Measurements from ENCODE around the gene NLRP14.

Gene NLRP14, protein sequence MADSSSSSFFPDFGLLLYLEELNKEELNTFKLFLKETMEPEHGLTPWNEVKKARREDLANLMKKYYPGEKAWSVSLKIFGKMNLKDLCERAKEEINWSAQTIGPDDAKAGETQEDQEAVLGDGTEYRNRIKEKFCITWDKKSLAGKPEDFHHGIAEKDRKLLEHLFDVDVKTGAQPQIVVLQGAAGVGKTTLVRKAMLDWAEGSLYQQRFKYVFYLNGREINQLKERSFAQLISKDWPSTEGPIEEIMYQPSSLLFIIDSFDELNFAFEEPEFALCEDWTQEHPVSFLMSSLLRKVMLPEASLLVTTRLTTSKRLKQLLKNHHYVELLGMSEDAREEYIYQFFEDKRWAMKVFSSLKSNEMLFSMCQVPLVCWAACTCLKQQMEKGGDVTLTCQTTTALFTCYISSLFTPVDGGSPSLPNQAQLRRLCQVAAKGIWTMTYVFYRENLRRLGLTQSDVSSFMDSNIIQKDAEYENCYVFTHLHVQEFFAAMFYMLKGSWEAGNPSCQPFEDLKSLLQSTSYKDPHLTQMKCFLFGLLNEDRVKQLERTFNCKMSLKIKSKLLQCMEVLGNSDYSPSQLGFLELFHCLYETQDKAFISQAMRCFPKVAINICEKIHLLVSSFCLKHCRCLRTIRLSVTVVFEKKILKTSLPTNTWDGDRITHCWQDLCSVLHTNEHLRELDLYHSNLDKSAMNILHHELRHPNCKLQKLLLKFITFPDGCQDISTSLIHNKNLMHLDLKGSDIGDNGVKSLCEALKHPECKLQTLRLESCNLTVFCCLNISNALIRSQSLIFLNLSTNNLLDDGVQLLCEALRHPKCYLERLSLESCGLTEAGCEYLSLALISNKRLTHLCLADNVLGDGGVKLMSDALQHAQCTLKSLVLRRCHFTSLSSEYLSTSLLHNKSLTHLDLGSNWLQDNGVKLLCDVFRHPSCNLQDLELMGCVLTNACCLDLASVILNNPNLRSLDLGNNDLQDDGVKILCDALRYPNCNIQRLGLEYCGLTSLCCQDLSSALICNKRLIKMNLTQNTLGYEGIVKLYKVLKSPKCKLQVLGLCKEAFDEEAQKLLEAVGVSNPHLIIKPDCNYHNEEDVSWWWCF

DNA sequence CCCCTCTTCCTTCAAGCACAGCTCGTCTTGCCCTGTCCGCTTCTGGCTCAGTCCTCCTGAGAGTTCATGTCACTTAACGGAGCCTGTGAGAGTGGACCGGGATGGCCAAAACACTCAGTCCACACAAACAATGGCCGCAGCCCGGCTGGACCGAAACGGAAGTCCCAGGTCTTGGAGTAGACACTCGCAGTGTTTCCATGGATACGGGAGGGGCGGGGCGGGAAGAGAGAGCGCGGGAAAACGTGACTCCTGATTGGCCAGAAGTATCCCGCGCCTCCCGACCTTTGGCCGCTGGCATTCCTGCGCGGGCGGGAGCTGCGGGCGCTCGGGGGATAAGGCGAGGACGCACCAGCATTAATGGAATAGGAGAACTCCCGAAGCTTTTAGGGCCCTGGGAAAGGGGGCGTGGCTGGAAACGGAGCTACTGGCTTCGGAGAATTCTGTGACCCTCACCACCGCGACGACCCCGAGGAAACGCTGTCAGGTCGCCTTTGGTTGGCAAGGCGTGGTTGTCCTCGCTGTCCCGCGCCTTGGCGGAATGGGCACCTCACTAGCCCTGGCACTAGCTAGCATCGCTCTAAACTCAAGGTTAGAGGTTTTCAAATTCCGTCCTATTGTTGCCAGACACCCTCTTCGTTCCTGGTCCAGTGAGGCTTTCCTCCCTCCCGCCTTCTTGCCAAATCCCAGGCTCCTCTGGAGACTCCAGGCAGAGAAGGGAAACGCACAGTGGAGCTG is at the start of gene NLRP14, which contains the start of gene ZNF214:
NLRP14 (plus strand) TSS at position 297 of the 735 bp plus-strand sequence. CDS start 18,108 bp downstream, outside the sequence.
ZNF214 (minus strand) TSS at position 164 of the 735 bp plus-strand sequence. CDS start 17,511 bp downstream, outside the sequence.
- no peak for DNase-seq (ENCODE audit: low read depth in 2 of 2)

DNA sequence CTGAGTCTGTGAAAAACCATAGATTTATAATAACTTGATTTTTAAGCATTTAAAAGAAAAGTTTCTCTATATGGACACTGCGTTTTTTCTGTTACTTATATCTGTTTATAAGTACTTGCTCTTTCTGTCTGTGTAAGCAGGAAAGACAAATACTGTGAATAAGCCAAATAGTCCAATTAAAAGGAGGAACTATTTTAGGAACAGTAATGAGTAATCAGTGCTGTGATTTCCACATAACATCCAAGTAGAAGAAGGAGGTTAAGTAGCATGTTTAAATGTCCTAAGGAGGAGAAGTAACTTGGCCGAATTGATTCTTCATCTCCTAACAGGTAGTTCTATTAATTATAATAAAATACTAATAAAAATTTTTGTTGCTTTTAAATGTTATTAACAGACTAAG is 40.9 kb upstream of the NLRP14 start:
- DNase-seq (ENCODE audit: low read depth in 2 of 2): no peak

DNA sequence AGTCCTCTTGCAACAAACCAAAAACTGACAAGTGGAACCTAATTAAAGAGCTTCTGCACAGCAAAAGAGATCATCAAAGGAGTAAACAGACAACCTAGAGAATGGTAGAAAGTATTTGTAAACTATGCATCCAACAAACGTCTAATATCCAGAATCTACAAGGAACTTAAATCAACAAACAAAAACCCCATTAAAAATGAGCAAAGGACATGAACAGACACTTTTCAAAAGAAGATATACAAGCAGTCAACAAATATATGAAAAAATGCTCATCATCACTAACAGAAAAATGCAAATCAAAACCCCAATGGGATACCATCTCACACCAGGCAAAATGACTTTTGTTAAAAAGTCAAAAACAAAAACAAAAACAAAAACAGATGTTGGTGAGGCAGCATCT is 33.8 kb upstream of the NLRP14 start:
- DNase-seq (ENCODE audit: low read depth in 2 of 2): no peak

DNA sequence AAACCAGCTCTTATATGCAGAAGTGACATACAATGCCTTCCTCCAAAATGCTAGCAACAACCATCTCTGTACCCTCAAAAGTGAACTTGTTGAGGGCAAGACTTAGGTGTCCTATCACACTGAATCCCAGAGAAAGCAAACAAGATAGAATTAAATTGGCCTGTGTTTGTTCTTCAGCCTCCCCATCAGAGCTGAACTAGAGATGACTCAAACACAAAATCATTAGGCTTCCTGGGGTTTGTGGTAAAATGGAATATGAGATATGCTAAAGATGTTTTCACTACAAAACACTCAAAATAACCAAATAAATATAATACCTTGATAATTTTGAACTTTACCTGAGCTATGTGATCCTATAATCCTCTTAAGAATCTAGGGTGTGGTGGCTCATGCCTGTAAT is 31.8 kb upstream of the NLRP14 start:
- no peak for DNase-seq (ENCODE audit: low read depth in 2 of 2)

DNA sequence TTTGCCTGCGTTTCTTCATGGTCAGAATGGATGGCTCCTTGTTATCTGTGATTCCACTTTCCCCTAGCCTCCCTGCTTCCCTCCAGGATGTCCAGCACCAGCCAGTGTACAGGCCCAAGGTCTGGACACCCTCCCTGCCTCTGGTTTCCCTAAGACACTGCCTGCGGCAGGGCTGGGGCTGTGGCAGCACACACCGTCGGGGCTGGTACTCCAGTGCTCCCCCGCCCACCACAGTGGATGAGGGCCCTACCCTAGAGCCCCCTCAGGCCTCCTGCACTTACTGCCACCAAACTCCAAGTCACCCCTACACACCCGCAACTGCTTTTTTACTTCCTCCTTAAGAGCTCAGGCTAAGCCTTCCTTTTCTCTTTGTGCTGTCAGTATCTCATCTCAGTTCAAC is 29.1 kb upstream of the NLRP14 start:
- DNase-seq (ENCODE audit: low read depth in 2 of 2): no peak

DNA sequence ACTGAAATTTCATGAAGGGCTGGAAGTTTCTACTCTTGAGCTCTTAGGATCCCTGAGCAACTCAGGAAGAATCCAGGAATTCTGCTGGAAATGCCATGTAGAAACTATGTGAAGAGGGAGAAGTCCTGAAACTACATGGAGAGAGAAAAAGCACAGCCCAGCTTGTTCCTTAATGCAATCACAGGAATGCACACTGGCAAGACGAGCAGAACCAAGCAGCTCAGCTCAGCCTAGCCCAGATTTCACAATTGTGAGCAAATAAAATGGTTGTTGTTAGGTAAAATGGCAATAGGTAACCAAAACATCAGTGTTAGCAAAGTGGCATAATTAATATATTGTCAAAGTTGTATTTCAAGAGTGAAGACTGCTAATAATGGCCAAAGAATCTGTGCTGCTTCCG is 28.3 kb upstream of the NLRP14 start:
- no peak for DNase-seq (ENCODE audit: low read depth in 2 of 2)

DNA sequence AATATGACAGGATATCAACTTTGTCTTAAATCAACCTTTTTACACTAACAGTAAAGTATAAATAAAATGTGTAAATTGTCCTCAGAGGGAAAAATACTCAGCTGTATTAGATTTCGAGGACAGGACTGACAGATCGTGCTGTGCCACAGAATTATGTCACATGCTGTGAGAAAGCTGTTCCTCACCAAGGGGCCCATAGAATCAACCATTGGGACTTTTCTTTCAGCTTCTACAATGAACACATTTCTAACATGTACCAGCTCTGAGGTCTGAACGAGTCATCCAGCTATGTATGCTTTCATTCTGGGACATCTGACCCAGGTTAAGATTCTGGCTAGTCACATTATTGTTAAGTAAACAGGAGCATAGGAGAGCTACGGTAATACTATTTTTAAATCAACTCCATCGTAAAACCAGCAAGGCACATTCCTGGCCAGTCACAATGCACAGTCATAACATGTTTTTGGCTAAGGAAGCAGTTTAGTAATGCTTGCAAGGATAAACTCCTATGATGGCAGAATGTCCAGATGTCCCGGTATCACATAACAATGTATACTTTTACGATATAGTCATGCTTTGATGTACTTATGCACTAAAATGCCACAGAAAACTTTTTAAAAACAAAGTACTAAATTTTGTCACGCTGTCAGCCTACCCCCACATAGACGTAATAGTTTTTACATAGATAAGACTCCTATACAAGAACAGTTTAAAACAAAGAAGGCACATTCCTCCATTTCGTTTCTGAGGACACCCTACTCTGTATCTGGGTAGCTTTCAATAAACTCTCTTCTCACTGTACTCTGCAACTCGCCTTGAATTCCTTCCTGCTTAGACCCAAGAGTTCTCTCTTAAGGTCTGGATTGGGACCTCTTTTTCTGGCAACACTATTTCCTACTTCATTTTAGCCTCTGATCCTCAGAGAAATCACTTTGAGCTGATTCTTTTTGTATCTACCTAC is 27.5 kb upstream of the NLRP14 start:
- no peak for DNase-seq (ENCODE audit: low read depth in 2 of 2)

DNA sequence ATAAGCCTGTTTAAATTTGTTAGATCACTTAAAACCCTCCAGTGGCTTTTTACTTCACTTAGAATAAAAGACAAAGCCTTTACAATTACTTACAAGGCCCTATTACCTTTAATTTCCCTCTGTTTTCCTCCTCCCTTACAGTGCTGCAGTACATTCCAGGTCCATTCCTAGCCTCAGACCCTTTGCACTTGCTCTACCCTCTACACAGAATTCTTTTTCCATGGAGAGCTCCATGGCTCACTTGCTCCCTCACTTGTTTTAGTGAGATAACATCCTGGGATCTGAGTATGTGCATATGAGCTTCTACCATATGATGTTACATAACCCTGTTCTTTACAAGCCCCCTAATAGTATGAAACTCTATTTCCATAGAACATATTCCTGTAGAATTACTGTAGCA is 24.6 kb upstream of the NLRP14 start:
- no peak for DNase-seq (ENCODE audit: low read depth in 2 of 2)

DNA sequence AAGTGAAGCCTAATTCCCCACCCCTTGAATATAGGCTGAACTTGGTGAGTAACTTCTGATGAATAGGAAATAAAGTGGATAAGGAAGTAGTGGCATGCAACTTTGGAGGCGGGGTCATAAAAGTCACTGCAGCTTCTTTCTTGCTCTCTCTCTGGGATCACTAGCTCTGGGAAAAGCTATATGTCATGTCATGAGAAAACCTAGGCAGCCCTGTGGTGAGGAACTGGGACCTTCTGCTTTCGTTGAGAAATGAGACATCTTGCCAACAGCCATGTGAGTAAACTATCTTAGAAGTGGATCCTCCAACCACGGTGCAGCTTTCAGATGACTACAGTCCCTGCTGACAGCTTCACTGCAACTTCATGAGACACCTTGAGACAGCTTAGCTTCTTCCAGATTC is 15.8 kb upstream of the NLRP14 start:
- no peak for DNase-seq (ENCODE audit: low read depth in 2 of 2)

DNA sequence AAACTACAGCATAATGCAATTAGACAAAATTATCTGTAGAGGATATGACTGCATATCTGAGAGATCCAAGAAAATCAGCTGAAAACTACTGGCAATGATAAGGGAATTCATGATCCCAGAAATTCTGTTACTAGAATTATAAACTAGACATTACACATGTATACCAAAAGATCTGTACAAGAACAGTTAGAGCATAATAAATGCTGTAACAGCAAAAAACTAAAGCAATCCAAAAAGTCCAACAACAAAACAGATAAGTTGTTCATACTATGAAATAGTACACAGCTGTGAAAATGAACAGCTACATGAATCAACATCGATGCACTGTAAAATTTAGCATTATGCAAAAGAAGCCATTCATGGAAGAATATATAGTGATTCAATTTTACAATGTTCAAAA is 6.2 kb upstream of the NLRP14 start:
- DNase-seq (ENCODE audit: low read depth in 2 of 2): no peak

DNA sequence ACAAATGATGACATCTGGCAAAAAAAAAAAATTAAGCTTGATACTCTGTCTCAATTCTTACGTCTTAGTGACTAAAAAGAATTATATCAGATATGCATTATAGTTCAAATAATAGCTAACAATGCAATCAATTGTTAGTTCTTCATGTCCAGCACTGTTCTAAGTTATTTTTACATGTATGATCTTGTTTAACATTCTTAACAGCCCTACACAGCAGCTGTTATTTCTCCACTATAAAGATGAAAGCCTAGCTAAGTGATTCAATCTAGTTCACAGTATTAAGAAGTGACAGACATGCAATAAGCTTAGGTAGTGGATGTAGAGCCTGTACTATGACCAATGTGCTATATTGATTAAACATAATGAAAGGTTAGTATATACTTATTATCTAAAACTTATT is 4.3 kb upstream of the NLRP14 start:
- DNase-seq (ENCODE audit: low read depth in 2 of 2): no peak

DNA sequence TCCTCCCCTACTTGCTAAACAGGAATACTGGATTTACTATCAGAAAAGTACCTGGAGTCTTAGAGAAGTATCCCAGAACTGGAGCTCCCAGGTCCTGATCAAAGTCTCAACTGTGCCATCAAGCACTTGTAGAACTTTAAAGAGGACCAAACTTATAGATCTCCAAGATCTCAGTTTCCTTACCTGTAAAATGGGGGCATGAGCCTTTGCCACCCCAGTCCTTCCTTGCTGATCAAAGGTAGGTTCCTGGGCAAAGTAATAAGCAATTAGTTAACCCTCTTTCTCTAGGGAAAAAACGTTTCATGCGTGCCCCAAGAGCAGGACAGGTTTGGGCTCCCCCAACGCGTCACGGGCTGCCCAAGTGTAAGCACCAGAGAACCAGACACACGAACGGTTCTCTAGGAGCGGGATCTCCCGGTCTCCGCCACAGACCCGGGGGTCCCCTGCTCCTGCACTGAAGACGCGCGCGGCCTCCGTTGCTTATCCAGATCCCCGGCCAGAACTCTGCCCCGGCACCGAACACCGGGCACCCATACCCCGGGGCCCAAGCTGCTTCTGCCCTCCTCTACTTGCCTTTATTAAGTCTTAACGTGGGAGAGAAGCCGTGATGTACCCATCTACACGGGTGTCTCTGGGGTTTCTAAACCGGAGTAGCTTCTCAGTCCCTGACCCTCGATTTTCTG is 638 bp upstream of the NLRP14 start:
- DNase-seq (ENCODE audit: low read depth in 2 of 2): no peak

DNA sequence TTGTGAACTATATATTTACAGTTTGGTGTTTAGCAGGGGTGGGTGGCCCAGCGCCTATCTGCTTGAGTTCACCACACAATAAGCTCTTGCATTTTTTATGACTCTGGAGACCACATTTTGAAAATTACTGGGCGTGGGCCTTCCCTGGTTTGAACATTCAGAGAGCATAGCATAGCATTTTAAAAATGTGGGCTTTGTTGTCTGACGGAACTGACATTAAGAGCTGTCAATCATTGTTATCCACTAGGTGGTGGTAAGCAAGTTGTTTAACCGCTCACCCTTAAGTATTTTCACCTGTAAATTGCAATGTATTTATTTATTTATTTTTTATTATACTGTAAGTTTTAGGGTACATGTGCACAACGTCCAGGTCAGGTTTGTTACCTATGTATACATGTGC is 1.0 kb downstream of the NLRP14 start:
- DNase-seq (ENCODE audit: low read depth in 2 of 2): no peak

DNA sequence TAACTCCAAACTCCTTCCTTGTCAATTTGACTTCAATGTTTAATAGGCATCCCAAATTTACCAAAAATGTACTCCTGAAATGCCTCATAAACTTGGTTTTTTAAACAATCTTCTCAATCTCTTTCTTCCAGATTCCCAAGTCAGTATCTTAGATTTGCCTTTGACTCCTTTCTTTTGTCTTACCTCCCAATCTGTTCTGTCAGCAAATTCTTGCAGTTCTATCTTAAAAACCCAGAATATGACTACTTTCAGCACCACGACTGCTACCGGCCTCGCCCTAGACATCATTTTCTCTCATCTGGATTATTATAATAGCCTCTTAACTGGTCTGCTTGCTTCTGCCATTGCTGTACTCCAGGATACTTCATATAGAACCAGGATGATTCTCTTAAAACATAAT is 7.9 kb downstream of the NLRP14 start:
- no peak for DNase-seq (ENCODE audit: low read depth in 2 of 2)

DNA sequence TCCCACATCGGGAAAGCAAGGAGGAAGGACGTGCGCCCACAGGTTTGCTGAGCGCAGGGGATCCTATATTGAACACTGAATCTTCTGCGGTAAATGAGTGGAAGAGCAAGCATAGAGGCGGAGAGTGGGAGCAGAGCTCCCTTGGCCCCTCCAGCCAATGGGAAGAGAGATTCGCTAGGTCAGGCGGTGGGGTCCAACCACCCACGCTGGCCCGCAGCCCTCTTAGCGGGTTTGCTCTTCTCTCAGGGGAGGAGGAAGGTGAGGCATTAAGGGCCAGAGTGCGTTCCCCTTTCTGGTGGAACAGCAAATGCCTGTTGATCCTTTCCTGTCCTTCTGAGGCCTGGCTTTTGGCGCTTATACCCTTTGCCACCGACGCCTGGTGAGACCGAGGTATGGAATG is 10.6 kb downstream of the NLRP14 start:
- no peak for DNase-seq (ENCODE audit: low read depth in 2 of 2)

DNA sequence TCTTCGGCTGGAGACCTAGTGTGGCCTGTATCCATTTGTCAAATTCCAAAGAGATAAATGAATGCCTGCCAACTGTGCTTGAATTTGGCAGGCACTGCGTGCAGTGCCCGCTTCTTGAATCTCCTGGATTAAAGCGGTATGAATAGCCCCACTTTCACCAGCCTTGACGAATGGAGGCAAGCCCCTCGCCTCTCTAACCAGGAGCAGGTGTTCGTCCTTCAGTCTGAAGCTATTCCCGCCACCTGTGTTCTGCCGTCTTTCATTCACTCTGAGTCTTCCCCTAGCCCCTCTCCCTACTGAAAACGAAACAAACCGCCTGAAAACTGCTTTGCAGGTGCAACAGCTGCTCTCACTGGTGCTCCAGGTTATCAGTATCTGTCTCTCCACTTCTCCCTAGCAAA is 11.2 kb downstream of the NLRP14 start:
- DNase-seq (ENCODE audit: low read depth in 2 of 2): no peak

DNA sequence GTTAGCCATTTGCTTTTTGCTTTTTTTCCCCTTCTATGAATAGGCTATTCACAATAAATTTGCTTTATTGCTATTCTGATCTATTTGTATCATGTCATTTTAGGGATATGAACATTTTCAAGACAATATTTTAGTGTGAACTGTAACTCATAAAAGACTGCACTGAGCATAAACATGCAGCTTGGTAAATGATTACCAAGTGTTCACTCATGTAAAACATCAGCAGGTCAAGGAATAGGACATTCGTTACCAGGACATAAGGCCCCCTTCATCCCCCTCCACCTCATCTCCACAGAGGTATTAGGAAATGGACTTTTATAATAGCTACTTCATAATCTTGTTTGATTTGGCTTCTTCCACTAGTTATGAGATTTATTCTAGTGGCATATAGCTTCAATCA is 12.4 kb downstream of the NLRP14 start:
- no peak for DNase-seq (ENCODE audit: low read depth in 2 of 2)

DNA sequence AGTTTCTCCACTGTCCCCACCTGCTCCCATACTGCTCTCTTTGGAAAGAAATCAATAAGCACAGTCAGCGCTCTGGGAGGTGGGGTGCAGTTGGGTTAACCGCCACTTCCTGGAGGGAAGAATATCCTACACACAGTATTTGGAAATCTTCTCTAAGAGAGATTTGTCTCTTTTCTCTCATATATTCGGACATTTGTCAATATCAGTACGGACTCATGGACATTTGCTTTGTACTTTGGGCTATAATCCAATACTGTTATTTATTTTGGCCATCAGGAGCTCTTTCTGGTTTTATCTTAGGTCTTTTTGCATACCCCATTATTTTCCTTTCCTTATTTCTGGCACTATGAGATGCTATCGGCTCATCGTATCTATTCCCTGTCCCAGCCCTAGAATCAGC is 13.7 kb downstream of the NLRP14 start:
- no peak for DNase-seq (ENCODE audit: low read depth in 2 of 2)

DNA sequence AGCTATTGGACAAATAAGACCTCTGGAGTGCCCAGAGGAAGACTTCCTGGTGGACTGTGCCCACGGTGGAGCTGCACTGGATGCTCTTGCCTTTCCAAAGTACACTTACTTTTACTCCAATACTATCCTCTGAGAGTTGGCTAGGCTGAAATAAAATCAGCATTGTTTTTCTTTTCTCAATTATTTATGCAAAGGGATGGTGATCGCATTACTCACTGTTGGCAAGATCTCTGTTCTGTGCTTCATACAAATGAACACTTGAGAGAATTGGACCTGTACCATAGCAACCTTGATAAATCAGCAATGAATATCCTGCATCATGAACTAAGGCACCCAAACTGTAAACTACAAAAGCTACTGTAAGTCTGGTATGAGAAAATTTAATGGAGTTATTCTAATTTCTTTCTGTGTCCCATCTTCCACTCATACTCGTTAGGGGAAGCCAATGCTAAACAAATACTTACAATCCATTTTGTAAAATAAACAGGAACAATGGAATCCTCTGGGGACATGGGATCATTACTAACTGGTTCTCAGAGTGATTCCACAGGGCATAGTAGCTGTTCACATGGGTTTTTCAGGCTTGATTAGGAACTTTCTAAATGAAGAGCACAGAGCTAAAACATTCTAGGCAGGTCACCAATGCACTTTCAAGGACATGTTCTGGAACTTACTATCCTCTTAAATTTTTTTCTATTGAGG is 26.3 kb downstream of the NLRP14 start:
- DNase-seq (ENCODE audit: low read depth in 2 of 2): no peak

Data from stimulated activated CD4-positive, alpha-beta T cell treated with anti-CD3 and anti-CD28 coated beads, Interleukin-1b, Interleukin-23, amount 100 ng/mL, for 1 hour (primary cell).